ENCODE measurements around the gene KCNS3. TPM values are rescaled to one million over a fixed set of nuclear protein-coding genes. Genes with fewer than 3 reads are reported as not detected.
A peak's percentile ranks its signal among the peaks of the same experiment; 100 is the strongest.

The KCNS3 gene
- total and polyA plus RNA-seq, 2 of the 13 experiments (the other 11 are each of a cell fraction or from before 2014, with no cell fraction given): not detected

DNA sequence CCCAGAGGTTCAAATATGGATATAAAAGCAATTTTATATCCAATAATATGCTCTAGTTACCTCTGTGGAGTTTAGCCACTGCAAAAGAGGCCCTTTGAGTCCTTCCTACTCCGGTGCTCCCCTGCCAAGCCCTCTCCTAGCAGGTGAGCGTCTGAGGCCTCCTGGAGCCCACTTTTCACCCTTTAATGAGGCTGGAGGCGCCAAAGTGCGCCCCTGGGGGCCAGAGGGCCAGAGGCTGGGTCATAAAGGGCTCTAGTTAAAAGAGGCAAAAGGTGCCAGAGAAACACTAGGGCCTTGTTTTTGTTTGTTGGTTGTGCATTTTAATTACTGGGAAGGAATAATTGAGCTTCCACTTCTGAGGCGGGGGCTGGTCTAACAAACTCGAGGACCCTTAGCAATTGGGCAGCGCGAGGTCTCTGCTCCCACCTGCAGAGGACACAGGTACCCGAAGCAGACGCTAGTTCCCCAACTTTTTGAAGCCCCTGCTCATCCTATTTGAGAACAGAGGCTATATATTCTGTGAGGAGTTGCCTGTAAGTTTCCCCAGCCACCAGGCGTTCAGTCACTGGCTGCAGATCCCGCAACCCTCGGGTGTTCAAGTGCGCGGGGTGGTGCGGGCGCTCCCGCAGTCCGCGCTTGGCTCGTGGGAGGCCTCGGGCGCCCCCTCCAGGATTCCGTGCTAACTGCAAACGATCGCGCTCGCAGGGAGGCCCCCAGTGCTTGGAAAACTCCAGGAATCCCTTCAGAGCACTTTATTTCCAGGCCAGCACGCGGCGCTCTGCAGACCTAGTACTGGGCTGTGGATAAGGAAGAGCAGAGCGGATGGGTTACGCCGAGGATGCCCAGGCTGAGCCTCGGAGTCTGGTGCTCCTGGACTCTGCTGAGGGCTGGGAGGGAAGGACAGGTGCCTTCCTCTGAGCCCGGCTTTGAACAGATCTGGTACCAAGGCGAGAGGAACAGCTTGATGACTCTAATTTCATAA lies 48.1 kb upstream of the KCNS3 start (continued):
- TF ChIP-seq, protein P1, sequence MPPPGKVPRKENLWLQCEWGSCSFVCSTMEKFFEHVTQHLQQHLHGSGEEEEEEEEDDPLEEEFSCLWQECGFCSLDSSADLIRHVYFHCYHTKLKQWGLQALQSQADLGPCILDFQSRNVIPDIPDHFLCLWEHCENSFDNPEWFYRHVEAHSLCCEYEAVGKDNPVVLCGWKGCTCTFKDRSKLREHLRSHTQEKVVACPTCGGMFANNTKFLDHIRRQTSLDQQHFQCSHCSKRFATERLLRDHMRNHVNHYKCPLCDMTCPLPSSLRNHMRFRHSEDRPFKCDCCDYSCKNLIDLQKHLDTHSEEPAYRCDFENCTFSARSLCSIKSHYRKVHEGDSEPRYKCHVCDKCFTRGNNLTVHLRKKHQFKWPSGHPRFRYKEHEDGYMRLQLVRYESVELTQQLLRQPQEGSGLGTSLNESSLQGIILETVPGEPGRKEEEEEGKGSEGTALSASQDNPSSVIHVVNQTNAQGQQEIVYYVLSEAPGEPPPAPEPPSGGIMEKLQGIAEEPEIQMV (CRISPR knock-in tag; IDR thresholded peaks at IDR 0.05; ENCODE audit: low read depth): no peak; the same call in 1 of the 2 replicates
- no peak for TF ChIP-seq HDAC2 (CRISPR knock-in tag; IDR thresholded peaks at IDR 0.05)
- TF ChIP-seq RXRA (CRISPR knock-in tag; IDR thresholded peaks at IDR 0.05): peak; percentile 53; the same call in 1 of the 2 replicates
- no peak for TF ChIP-seq ZC3H4 (CRISPR knock-in tag; IDR thresholded peaks at IDR 0.05; ENCODE audit: borderline replicate concordance)
- TF ChIP-seq RXRB (CRISPR knock-in tag; IDR thresholded peaks at IDR 0.05; ENCODE audit: borderline replicate concordance): peak; percentile 54; the same call in 1 of the 2 replicates
- no peak for TF ChIP-seq ISL2 (CRISPR knock-in tag; IDR thresholded peaks at IDR 0.05)
- TF ChIP-seq ZNF180 (CRISPR knock-in tag; IDR thresholded peaks at IDR 0.05; ENCODE audit: borderline replicate concordance, low read depth): no peak
- TF ChIP-seq, protein P2, sequence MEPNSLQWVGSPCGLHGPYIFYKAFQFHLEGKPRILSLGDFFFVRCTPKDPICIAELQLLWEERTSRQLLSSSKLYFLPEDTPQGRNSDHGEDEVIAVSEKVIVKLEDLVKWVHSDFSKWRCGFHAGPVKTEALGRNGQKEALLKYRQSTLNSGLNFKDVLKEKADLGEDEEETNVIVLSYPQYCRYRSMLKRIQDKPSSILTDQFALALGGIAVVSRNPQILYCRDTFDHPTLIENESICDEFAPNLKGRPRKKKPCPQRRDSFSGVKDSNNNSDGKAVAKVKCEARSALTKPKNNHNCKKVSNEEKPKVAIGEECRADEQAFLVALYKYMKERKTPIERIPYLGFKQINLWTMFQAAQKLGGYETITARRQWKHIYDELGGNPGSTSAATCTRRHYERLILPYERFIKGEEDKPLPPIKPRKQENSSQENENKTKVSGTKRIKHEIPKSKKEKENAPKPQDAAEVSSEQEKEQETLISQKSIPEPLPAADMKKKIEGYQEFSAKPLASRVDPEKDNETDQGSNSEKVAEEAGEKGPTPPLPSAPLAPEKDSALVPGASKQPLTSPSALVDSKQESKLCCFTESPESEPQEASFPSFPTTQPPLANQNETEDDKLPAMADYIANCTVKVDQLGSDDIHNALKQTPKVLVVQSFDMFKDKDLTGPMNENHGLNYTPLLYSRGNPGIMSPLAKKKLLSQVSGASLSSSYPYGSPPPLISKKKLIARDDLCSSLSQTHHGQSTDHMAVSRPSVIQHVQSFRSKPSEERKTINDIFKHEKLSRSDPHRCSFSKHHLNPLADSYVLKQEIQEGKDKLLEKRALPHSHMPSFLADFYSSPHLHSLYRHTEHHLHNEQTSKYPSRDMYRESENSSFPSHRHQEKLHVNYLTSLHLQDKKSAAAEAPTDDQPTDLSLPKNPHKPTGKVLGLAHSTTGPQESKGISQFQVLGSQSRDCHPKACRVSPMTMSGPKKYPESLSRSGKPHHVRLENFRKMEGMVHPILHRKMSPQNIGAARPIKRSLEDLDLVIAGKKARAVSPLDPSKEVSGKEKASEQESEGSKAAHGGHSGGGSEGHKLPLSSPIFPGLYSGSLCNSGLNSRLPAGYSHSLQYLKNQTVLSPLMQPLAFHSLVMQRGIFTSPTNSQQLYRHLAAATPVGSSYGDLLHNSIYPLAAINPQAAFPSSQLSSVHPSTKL (CRISPR knock-in tag; IDR thresholded peaks at IDR 0.05): peak; percentile 60
- TF ChIP-seq, protein P3, sequence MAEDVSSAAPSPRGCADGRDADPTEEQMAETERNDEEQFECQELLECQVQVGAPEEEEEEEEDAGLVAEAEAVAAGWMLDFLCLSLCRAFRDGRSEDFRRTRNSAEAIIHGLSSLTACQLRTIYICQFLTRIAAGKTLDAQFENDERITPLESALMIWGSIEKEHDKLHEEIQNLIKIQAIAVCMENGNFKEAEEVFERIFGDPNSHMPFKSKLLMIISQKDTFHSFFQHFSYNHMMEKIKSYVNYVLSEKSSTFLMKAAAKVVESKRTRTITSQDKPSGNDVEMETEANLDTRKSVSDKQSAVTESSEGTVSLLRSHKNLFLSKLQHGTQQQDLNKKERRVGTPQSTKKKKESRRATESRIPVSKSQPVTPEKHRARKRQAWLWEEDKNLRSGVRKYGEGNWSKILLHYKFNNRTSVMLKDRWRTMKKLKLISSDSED (CRISPR knock-in tag; IDR thresholded peaks at IDR 0.05): no peak
- TF ChIP-seq SOX5 (CRISPR knock-in tag; IDR thresholded peaks at IDR 0.05; ENCODE audit: borderline replicate concordance): peak; percentile 53; the same call in 1 of the 2 replicates
- TF ChIP-seq ZNF20 (CRISPR knock-in tag; IDR thresholded peaks at IDR 0.05): no peak
- TF ChIP-seq, protein P4, sequence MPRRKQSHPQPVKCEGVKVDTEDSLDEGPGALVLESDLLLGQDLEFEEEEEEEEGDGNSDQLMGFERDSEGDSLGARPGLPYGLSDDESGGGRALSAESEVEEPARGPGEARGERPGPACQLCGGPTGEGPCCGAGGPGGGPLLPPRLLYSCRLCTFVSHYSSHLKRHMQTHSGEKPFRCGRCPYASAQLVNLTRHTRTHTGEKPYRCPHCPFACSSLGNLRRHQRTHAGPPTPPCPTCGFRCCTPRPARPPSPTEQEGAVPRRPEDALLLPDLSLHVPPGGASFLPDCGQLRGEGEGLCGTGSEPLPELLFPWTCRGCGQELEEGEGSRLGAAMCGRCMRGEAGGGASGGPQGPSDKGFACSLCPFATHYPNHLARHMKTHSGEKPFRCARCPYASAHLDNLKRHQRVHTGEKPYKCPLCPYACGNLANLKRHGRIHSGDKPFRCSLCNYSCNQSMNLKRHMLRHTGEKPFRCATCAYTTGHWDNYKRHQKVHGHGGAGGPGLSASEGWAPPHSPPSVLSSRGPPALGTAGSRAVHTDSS (CRISPR knock-in tag; conservative IDR thresholded peaks at IDR 0.05): no peak
- TF ChIP-seq, protein P5, sequence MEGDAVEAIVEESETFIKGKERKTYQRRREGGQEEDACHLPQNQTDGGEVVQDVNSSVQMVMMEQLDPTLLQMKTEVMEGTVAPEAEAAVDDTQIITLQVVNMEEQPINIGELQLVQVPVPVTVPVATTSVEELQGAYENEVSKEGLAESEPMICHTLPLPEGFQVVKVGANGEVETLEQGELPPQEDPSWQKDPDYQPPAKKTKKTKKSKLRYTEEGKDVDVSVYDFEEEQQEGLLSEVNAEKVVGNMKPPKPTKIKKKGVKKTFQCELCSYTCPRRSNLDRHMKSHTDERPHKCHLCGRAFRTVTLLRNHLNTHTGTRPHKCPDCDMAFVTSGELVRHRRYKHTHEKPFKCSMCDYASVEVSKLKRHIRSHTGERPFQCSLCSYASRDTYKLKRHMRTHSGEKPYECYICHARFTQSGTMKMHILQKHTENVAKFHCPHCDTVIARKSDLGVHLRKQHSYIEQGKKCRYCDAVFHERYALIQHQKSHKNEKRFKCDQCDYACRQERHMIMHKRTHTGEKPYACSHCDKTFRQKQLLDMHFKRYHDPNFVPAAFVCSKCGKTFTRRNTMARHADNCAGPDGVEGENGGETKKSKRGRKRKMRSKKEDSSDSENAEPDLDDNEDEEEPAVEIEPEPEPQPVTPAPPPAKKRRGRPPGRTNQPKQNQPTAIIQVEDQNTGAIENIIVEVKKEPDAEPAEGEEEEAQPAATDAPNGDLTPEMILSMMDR (CRISPR knock-in tag; IDR thresholded peaks at IDR 0.05): peak; percentile 97
- TF ChIP-seq, protein P6, sequence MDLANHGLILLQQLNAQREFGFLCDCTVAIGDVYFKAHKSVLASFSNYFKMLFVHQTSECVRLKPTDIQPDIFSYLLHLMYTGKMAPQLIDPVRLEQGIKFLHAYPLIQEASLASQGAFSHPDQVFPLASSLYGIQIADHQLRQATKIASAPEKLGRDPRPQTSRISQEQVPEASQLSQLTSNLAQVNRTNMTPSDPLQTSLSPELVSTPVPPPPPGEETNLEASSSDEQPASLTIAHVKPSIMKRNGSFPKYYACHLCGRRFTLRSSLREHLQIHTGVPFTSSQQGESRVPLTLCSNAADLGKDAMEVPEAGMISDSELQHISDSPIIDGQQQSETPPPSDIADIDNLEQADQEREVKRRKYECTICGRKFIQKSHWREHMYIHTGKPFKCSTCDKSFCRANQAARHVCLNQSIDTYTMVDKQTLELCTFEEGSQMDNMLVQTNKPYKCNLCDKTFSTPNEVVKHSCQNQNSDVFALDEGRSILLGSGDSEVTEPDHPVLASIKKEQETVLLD (CRISPR knock-in tag; IDR thresholded peaks at IDR 0.05; ENCODE audit: low read depth): no peak
- no peak for TF ChIP-seq ZNF564 (CRISPR knock-in tag; IDR thresholded peaks at IDR 0.05)
